Adipocyte (in vitro differentiated cells): ENCODE measurements around the gene CACNA1A.
"Not testable (repeated sequence)": the region's sequence is repeated elsewhere in the genome, so short reads cannot be mapped to it uniquely, and the experiment has no call there.

Source experiments
- DNase-seq: peaks from one replicate; pipeline ENCODE4 v3.0.0-alpha.2; 2015; ENCODE audit warnings: low read depth
- H3K27me3 ChIP-seq: replicated peaks from 2 replicates; pipeline ENCODE4 v1.7.0; 2013; ENCODE audit warnings: mild to moderate bottlenecking, low read length, moderate library complexity; ENCODE audit not compliant: control insufficient read depth, insufficient read depth
- H3K36me3 ChIP-seq: 2 replicates; pipeline ENCODE4 v1.7.0; 2013; ENCODE audit warnings: low read length, mild to moderate bottlenecking, moderate library complexity; ENCODE audit not compliant: control insufficient read depth, insufficient read depth, severe bottlenecking
- H3K4me1 ChIP-seq: 2 replicates; pipeline ENCODE4 v1.7.0; 2013; ENCODE audit warnings: mild to moderate bottlenecking, low read length, moderate library complexity; ENCODE audit not compliant: control insufficient read depth, insufficient read depth
- H3K4me3 ChIP-seq: 2 replicates; pipeline ENCODE4 v1.7.0; 2013; ENCODE audit warnings: mild to moderate bottlenecking, low read length, moderate library complexity
- H3K9ac ChIP-seq: 2 replicates; pipeline ENCODE4 v1.7.0; 2013; ENCODE audit warnings: mild to moderate bottlenecking, low read length, moderate library complexity
- H3K9me3 ChIP-seq: 2 replicates; pipeline ENCODE4 v1.7.0; 2013; ENCODE audit warnings: mild to moderate bottlenecking, low read length, moderate library complexity; ENCODE audit not compliant: control insufficient read depth

The CACNA1A gene

GRCh38 chr19:13207237-13207845, 298.9 kb downstream of the CACNA1A start:
- Histone ChIP-seq H3K9me3 (no peaks in the 10 kb centered on the region), H3K9ac (peak overlapping the region; percentile 83), H3K27me3 (no peaks in the 10 kb centered on the region), H3K4me3 (peak overlapping the region; percentile 59), H3K4me1 (peaks cover 2% of the 10 kb centered on the region), H3K36me3 (no peaks in the 10 kb centered on the region)
- no peak for DNase-seq

GRCh38 chr19:13206587-13206986, 299.7 kb downstream of the CACNA1A start:
- DNase-seq = no peak

GRCh38 chr19:13202112-13202511, 304.2 kb downstream of the CACNA1A start:
- H3K4me1 ChIP-seq, H3K36me3 ChIP-seq, DNase-seq, H3K27me3 ChIP-seq, H3K9ac ChIP-seq, H3K4me3 ChIP-seq, H3K9me3 ChIP-seq: not testable (repeated sequence)

More at GRCh38 chr19:13206587-13206986, 299.7 kb downstream of the CACNA1A start:
- Histone ChIP-seq H3K9ac (peak overlapping the region; percentile 83), H3K4me1 (peaks cover 2% of the 10 kb centered on the region), H3K9me3 (no peaks in the 10 kb centered on the region), H3K36me3 (no peaks in the 10 kb centered on the region), H3K4me3 (no peak overlapping the region), H3K27me3 (no peaks in the 10 kb centered on the region)

- Histone ChIP-seq H3K36me3 (no peaks in the 10 kb centered on the region), H3K9me3 (no peaks in the 10 kb centered on the region), H3K4me3 (no peak overlapping the region), H3K27me3 (no peaks in the 10 kb centered on the region), H3K4me1 (no peaks in the 10 kb centered on the region), H3K9ac (no peak overlapping the region)
- DNase-seq = no peak
Measured at GRCh38 chr19:13198634-13199033, 307.6 kb downstream of the CACNA1A start.

- DNase-seq = no peak
- no peaks in the 10 kb centered on the region for H3K36me3 ChIP-seq
Measured at GRCh38 chr19:13195678-13196077, 310.6 kb downstream of the CACNA1A start.

GRCh38 chr19:13190781-13191540, 315.3 kb downstream of the CACNA1A start:
- H3K4me3 ChIP-seq = no peak overlapping the region
- H3K9ac ChIP-seq = no peak overlapping the region
- H3K27me3 ChIP-seq = no peaks in the 10 kb centered on the region
- no peaks in the 10 kb centered on the region for H3K4me1 ChIP-seq
- no peaks in the 10 kb centered on the region for H3K36me3 ChIP-seq
- no peak for DNase-seq
- H3K9me3 ChIP-seq = no peaks in the 10 kb centered on the region

More at GRCh38 chr19:13195678-13196077, 310.6 kb downstream of the CACNA1A start:
- no peak overlapping the region for H3K9ac ChIP-seq
- no peak overlapping the region for H3K4me3 ChIP-seq
- no peaks in the 10 kb centered on the region for H3K4me1 ChIP-seq
- no peaks in the 10 kb centered on the region for H3K27me3 ChIP-seq
- no peaks in the 10 kb centered on the region for H3K9me3 ChIP-seq

GRCh38 chr19:13189600-13189999, 316.7 kb downstream of the CACNA1A start:
- H3K4me3 ChIP-seq = no peak overlapping the region
- DNase-seq = no peak
- no peaks in the 10 kb centered on the region for H3K36me3 ChIP-seq
- H3K9ac ChIP-seq = no peak overlapping the region
- no peaks in the 10 kb centered on the region for H3K4me1 ChIP-seq
- no peaks in the 10 kb centered on the region for H3K9me3 ChIP-seq
- H3K27me3 ChIP-seq = no peaks in the 10 kb centered on the region

- H3K27me3 ChIP-seq = no peaks in the 10 kb centered on the region
- H3K9ac ChIP-seq = no peak overlapping the region
- no peaks in the 10 kb centered on the region for H3K9me3 ChIP-seq
- DNase-seq = no peak
- H3K4me1 ChIP-seq = no peaks in the 10 kb centered on the region
- H3K4me3 ChIP-seq = no peak overlapping the region
- H3K36me3 ChIP-seq = no peaks in the 10 kb centered on the region
Measured at GRCh38 chr19:13187419-13187818, 318.9 kb downstream of the CACNA1A start.

- not testable (repeated sequence) for DNase-seq, H3K27me3 ChIP-seq, H3K36me3 ChIP-seq, H3K9ac ChIP-seq, H3K4me1 ChIP-seq, H3K9me3 ChIP-seq, H3K4me3 ChIP-seq
Measured at GRCh38 chr19:13186688-13187087, 319.6 kb downstream of the CACNA1A start.

- not testable (repeated sequence) for H3K4me1 ChIP-seq, H3K4me3 ChIP-seq, H3K27me3 ChIP-seq, H3K36me3 ChIP-seq, H3K9me3 ChIP-seq, DNase-seq, H3K9ac ChIP-seq
Measured at GRCh38 chr19:13185763-13186657, 320.3 kb downstream of the CACNA1A start.

- H3K4me1 ChIP-seq, H3K9me3 ChIP-seq, H3K27me3 ChIP-seq, H3K36me3 ChIP-seq, H3K9ac ChIP-seq, DNase-seq, H3K4me3 ChIP-seq: not testable (repeated sequence)
Measured at GRCh38 chr19:13184926-13185325, 321.4 kb downstream of the CACNA1A start.
